Measurements from ENCODE around the gene KCNK17.
"Not testable (repeated sequence)": the region's sequence is repeated elsewhere in the genome, so short reads cannot be mapped to it uniquely, and the experiment has no call there.

KCNK17 gene

DNA sequence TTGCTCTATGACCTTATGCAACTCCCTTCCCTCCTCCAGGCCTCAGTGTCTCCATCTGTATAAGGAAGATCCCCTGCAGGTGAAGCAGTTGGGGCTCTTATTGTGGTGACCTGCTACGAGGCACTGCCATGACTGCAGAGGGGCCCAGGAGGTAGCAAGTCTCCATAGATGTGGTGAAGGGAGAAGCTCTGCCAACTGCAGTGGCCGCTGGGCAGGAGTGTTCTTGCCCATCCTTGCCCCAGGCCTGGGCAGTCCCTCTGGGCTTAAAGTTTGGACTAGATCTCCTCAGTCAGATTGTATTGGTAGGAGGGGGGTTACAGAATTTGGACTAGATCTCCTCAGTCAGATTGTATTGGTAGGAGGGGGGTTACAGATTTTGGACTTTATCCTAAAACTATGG lies 12.2 kb downstream of the KCNK17 start:
- no peak for DNase-seq (ENCODE audit: low read depth)

- DNase-seq (ENCODE audit: low read depth): no peak
Measured at GRCh38 chr6:39301606-39302005, 12.6 kb downstream of the KCNK17 start.

DNA sequence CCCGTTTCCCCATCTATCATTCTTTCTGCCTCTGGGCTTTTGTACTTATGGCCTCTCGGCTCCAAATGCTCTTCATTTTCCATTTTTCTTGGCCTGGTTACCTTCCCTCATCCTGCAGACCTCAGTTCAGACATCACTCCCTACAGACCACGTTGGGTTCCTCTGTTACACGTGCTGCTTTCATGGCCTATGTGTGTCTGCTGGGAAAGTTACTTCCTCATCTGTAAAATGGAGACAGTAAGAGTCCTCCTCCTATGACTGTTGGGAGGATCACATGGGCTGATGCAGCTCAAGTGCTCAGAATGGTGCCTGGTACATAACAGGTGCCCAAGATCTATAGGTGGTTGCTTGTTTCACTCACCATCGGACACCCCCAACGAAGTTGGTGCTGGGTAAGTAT lies 13.5 kb downstream of the KCNK17 start:
- DNase-seq (ENCODE audit: low read depth): no peak

DNA sequence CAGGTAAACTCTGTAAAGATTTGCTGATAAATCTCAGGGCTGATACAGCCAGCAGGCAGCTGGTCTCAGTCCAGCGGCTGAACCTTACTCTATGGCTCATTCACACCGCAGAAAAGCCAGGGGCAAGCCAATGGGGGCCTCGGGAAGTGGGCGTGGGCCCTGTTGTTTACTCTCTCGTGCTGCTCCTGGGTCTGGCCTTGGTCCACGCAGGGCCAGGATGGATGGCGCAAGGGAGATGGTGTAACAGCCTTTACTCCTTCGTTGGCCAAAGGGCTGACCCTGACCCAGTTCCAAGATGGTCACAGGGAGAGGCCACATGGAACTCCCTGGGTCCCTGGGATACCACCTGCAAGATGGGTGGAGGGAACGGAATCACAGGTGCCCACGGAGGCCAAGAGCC lies 16.2 kb downstream of the KCNK17 start:
- DNase-seq (ENCODE audit: low read depth): no peak

DNA sequence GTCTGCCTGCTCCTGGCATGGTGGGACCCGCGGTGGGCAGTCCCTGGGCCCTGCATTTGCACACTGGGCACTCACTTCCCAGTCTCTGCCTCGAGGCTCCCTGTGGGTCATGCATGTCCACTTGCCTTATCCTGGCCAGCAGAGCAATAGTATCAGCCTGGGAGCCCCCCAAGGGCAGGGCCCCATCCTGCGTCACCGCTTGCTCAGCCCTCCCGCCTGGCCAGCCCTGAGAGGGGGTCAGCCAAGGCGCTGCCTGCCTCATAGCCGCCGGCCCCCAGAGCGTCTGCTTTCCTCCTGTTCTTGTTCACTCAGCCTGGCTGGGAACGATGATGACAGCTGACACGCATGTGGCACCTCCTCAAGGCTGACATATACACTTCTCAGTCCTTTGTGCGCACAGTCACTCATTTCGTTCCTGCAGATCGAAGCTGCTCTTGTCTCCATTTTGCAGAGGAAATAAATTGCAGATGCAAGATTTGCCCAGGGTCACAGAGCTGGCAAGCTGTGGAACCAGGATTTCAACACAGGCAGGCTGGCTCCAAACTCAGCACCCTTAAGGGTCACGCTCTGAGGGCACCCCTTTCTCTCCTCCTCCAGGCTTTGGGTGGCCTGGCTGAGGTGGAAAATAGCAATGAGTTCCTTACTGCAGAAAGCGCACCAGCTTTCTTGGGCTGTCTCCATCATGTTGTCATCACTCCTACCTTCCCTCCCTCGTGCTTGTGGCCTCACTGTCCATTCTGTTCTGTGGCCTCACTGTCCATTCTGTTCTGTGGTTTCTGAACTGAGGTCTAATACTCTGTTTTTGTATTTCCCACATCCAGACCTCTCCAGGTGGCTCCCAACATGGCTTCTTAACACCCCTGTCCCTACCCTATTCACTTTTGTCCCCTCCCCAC lies 17.2 kb downstream of the KCNK17 start:
- DNase-seq (ENCODE audit: low read depth): no peak

DNA sequence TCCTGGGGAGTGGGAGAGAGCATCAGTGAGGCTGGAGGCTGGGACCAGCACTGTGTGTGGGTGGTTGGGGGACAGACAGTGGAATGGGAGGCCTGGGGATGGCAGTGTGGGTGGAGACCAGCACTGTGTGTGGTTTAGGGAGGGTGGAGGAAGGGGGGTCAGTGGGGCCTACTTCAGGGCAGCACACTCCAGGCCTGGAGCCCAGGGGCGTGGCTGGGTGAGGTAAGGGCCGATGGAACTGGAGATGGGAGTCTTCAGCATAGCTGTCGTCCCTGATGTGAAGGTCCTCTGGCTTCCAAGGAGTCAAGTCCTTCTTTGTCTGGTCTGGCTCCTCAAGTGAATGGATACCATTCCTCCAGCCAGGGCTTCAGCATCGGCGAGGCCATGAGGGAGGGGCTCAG lies 18.6 kb downstream of the KCNK17 start:
- DNase-seq (ENCODE audit: low read depth): no peak

DNA sequence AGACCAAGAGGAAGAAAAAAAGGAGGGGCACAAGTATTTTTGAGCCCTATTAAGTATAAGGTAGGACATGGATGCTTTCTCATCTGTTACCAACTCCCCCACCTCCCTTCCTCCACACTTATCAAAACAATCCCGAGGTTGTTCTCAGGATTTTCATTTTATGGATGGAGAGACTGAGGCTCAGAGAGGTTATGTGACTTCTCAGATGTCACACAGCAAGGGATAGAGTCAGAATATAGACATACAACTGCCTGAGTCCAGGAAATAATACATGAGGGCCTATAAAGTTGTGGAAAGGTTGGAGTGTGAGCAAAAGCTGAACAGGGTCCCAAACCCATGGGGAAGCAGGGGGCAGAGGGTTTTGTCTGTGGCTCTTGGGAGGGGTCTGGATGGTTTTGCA lies 19.3 kb downstream of the KCNK17 start:
- no peak for DNase-seq (ENCODE audit: low read depth)

DNA sequence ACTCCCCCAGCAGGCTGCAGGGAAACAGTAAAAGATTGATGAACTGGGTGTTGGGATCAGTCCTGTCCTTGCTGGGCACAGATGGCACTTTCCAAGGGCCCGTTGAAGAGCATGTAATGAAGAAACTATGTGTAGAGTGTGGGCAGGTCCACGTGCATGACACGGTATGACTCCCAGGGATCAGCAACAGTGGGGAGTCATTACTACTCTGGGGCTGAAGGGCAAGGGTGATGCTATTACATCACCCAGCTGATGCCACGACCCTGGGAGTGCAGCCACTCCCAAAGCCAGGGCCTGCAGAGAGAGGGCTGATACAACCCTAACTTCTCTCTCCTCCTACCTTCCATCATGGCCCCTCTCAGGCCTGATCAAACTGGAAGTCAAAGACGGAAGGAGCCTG lies 20.1 kb downstream of the KCNK17 start:
- DNase-seq (ENCODE audit: low read depth): no peak

DNA sequence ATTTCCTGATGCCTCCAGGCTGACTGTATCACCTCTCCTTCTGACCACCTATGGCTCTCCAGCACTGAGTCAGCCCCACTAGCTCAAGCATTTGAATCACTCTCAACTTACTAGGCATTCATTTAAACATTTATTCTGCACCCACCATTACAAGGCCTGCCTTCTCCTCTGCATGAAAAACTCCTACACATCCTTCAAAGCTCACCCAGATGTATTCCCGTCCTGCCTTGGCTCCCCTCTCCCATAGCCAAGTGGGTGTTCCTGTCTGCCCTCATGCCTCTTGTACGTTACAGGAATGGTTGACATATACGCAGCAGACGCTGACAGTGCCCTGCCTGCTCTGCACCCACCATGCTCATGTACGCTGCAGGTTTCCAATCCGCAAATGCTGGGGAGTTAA lies 21.6 kb downstream of the KCNK17 start:
- DNase-seq (ENCODE audit: low read depth): no peak

GRCh38 chr6:39289490-39289889 lies 24.7 kb downstream of the KCNK17 start:
- DNase-seq (ENCODE audit: low read depth): no peak

DNA sequence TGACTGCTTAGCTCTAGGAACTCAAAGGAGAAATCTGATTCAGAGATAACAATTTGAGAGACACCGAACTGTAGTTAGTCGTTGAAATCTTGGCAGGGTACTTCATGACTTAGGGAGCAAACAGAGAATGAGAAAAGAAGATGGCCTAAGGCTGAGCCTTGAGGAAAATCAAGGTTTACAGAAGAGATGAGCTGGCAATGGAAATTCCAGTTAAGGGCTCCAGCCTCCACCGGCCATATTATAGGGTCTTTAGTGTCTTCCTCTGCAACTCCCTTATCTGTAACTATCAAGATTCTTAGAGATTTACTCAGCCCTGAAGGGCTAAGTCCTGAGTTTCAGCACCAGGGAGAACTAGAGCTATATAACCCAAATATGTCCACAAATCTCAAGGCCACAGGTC lies 26.6 kb downstream of the KCNK17 start:
- no peak for DNase-seq (ENCODE audit: low read depth)

- DNase-seq (ENCODE audit: low read depth): not testable (repeated sequence)
Measured at GRCh38 chr6:39286596-39286995, 27.6 kb downstream of the KCNK17 start.

DNA sequence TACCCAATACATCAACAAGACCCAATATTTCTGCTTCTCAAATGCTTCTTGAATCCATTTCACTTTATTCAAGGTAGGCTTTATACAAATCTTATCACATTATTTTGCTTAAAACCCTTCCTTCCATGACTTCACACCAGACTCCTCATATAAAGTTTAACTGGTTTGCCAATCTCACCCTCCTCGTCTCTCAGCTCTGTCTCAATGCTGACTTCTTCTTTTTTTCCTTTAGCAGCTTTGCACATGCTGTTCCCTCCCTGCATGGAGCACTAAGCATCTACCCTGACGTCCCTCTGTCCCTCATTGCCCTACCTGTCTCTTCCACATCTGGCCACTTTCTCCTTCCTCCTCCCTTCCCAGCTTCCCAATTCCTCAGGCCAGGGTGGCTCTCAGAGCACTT lies 31.4 kb downstream of the KCNK17 start:
- DNase-seq (ENCODE audit: low read depth): no peak

DNA sequence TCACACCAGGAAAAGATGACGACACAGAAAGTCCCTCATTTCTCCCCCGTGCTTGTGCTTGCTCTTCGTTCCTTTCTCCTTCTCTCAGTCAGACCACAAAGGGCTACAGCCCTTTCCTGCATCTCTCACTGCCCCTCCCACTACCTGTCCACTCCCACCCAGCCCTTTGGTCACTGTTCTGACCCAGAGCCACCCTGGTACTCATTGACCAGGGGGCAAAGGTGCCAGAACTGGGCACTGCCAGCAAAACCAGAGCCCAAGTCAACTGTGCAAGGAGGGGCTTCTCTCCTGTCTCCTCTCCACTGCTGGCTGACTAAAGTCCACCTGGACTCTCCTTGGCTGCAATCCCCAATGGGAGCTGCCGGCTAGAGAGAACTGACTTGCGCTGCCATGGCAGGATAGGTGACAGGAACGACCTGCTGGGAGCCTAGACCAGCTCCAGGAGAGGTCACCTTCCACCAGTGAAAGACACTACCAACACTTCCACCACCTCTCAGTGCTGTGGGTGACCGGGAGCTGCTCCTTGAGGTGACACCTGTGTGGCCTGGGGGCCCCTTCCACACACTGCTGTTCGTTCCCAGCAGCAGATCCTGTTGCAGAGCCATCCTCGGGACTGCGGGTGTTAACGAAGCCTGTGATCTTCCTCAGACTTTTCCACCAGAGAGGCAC lies 32.8 kb downstream of the KCNK17 start:
- DNase-seq (ENCODE audit: low read depth): no peak

- DNase-seq (ENCODE audit: low read depth): no peak
Measured at GRCh38 chr6:39280247-39280731, 33.9 kb downstream of the KCNK17 start.

- DNase-seq (ENCODE audit: low read depth): no peak
Measured at GRCh38 chr6:39279539-39279938, 34.7 kb downstream of the KCNK17 start.

DNA sequence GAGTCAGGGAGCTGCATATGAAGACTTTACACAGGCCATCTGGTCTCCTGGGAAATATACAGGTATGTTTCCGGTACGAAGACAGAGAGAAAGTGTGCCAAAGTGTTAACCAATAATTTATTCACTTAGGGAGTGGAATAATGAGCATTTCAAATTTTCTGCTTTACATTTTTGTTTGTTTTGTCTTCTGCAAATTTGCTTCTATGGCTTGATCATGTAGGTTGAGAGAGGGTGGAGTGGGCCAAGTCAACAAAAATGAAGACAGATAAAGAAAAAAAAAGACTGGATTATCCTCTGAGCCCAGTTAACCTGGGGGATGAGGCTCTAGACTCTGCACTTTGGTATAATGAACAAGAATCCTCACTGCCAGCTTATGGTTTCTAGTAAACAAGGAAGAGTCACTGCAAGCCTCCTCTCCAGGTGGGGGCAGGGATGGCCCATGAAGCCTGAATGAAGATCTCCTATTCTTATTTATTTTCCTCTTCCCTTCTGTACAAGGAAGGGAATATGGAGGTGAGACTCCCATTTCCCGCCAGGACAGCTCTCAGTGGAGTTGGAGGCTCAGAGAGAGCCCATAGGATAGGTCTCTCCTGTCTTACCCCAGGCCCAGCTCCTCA lies 37.7 kb downstream of the KCNK17 start:
- DNase-seq (ENCODE audit: low read depth): no peak

DNA sequence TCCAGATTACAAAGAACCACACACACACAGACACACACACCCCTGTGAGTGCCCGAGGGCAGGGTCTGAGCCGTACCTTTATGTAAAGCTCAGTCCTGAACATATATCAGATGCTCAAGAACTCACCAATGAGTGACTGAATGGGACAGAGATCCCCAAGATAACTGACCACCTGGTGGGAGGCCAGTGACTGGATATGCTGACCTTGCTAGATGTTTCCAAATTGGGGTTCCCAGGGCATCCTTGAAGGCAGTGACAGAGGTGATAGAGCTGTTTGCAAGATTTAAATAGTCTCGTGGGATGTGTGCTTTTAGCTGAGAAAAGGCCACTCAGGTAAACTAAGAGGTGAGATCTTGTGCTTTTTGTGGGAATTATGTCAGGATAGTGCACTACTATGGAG lies 39.3 kb downstream of the KCNK17 start:
- no peak for DNase-seq (ENCODE audit: low read depth)

- no peak for DNase-seq (ENCODE audit: low read depth)
Measured at GRCh38 chr6:39274471-39274870, 39.7 kb downstream of the KCNK17 start.

- DNase-seq (ENCODE audit: low read depth): no peak
Measured at GRCh38 chr6:39273406-39273821, 40.8 kb downstream of the KCNK17 start.

DNA sequence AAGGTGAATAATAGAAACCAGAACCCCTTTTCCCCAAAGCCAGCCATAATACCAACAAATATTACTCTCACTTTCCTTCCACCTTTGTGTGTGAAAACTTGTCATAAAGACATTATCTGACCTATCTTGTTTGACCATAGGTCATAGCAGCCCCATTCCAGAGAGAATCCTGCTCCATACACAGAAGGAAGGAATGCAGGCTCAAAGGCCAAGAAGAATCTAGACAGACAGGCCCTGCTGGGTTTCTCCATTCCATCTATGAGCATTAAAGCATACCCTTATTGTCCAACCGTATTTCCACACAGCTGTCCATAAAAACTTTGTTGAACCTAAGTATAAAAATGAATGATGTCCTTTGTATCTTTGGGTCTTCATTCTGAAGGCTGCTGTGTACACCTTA lies 44.3 kb downstream of the KCNK17 start:
- no peak for DNase-seq (ENCODE audit: low read depth)

DNA sequence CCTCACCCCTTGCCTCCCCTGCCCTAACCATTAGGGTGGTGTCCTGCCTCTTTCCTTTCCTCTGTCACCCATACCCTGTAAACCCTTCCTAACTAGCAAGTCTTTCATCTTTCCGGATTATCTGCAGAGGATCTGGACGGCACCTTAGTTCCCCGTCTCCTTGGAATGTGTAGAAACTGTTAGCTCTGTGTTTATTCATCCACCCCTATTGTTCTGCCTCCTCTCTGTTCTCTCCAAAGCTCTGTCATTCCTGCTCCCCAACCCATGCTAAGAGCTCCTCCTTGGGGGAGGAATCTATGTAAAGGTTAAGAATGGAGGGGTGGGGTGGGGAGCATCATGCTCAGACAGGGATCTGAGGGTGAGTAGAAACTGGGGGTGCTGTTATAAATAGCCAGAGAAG lies 45.5 kb downstream of the KCNK17 start:
- DNase-seq (ENCODE audit: low read depth): no peak

DNA sequence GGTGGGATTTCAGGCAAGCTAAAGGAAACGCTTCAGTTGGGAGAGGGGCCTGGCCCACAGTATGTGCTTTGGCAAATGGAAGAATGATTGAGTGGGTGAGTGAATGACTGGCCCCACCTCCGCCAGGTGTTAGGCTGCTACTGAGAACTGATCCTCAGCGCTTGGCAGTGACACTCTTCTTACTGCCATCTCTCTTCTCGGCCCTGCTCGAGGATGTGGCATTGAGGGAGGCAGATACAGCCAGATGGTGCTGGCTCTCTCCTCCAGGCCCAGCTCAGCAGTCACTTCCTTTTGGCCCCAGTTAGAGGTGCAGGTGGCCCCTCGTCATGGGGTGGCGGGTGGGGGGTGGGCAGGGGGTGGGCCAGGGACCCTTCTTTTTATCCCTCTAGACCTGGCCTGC lies 46.0 kb downstream of the KCNK17 start:
- DNase-seq (ENCODE audit: low read depth): no peak

All from stimulated activated CD4-positive, alpha-beta T cell treated with anti-CD3 and anti-CD28 coated beads, Interleukin-2, amount 100 ng/mL, for 4 hours (primary cell).